Fibroblast of pulmonary artery (primary cell): ENCODE data around the gene KCNQ2.

Experiments used
- DNase-seq: peaks from one replicate; pipeline ENCODE4 v3.0.0-alpha.2; 2010; ENCODE audit warnings: low read depth
- H3K4me3 ChIP-seq: replicated peaks from 2 replicates; pipeline ENCODE4 v1.5.1; 2011; ENCODE audit warnings: low read depth, mild to moderate bottlenecking, control low read depth, low read length, moderate library complexity
- CTCF ChIP-seq: IDR thresholded peaks from 2 replicates; pipeline ENCODE4 v1.5.1; 2011; ENCODE audit warnings: mild to moderate bottlenecking, control low read depth, low read length, inconsistent platforms; ENCODE audit errors: missing control alignments

Gene KCNQ2

DNA sequence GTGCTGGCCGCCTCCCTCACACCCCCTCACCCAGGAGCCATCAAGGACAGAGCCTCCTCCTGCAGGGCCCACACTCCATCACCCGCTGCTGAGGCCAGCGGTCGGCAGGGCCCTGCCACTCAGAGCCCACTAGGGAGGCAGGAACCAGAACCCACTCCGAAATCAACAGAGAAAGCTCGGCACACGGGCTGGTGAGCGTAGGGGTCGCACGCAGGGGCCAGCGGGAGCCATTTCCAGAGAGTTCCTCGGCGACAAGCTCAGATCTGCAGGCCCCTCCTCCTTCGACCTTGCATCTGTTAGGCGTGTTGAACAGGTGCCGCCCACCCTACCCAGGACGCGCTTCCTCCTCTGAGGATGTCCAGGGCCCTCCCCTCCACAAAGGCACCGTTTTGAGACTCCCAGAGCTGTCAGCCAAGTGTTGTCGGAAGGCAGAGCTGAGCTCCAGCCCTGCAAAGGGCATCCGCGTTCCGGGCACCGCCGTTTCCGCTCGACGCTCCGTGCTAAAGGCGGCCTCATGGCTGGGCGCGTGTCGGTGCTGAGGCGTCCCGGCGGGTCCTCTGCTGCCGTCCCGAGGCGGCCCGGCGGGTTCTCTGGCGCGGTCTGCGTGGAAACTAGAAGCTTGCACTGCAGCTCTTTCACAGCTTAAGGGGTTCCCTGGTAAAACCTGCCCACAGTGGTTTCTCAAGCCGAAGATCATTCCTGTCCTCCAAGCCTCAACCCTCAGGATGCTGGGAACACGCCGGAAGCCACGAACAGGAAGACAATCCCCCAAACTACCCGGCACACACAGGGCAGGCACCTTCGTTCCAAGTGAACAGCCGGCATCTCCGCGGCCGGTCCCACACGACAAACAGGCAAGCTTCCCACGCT is 6.8 kb downstream of the KCNQ2 start:
- H3K4me3 ChIP-seq, result no peak overlapping the region
- no peak for TF ChIP-seq CTCF
- DNase-seq, result no peak

DNA sequence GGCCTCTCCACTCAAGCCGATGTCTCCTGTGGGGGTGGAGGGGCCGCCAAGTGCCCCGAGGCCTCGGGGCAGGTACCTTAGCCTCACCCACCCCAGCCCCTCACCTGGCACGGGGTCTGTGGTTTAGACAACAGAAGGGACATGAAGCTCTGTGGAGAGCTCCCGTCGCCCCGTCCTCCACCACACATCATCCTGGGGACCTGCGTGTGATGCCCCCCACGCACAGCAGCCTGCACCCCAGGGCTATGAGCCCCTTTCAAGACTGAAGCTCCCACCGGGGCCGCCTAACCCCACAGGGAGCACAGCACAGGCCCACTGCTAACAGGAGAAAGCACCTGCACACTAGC is 8.2 kb downstream of the KCNQ2 start:
- no peak for DNase-seq
- H3K4me3 ChIP-seq, result no peak overlapping the region
- no peak for TF ChIP-seq CTCF

DNA sequence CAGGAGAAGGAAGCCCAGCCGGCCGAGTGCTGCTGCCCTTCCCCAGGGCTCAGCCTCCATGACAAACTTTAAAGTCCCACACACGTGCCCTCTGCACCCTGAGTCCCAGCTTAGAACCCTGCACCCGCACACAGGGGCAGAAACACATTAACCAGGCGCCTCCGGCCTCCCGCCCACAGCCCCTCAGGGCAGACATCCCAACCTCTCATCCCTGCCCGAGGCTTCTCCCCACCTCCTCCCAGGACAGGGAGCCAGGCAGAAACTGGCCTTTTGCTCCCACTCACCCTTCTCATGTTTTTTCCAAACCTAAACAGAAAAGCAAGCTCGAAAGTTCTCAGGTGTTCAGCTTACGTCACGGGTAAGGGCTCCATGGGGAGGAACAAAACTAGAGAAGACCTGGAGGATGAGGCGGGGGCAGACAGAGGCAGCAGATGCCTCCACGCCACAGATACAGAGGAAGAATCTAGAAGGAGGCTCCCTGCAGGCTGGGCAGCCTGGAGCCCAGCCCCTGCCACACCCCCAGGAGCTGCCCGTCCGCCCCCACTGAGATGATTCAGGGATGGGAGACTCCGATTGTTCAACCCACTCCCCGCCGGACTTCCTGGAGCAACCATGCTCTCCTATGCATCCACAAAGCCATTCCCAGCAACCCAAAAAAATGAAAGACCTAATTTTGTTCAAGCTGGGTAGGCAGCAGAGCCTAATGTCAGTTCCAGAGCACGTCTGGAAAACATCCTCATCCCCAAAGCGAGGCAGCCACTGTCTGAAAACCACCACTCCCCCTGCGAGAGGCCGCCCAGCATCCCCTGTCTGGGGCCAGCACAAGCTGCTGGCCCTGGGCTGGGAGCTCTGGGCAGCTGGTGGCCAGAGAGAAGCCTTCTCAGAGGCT is 8.8 kb downstream of the KCNQ2 start:
- no peak for TF ChIP-seq CTCF
- no peak overlapping the region for H3K4me3 ChIP-seq
- no peak for DNase-seq

DNA sequence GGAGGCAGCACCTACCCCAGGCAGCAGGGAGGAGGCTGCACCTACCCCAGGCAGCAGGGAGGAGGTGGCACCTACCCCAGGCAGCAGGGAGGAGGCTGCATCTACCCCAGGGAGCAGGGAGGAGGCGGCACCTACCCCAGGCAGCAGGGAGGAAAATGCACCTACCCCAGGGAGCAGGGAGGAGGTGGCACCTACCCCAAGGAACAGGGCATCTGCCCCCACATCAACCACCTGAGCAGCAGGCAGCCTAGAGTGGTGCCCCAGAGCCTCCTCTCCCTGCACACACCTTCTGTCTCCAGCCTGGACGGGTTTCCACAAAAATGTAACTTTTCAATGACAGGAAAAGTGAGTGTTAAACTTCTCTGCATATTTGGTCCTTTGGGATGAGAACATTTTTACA is 10.2 kb downstream of the KCNQ2 start:
- no peak for TF ChIP-seq CTCF
- H3K4me3 ChIP-seq, result no peak overlapping the region

DNA sequence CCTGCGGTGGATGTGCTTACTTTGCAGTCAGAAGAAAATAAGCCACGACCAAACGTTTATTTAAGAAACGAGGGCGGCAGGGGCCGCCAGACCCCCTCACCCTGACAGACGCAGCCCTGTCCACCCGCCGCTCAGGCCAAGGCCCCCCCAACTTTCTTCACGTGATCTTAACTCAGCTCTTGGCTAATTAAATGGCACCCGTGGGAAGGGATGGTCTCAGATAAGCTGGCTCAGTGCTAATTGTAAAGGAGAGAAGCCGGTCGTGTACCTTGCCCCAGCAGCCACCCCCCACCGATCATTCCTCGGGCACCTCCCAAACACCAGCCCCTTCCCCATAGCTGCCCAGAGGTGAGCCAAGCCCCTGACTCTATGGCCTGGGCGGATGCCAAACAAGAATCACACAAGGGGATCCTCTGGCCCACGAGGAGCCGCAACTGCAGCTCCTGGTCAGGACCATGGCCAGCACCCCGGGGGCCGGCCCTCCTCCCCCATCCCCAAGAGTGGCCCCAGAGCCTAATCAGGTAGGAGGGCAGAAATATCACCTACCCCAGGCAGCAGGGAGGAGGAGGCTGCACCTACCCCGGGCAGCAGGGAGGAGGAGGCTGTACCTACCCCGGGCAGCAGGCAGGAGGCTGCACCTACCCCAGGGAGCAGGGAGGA is 11.2 kb downstream of the KCNQ2 start:
- DNase-seq, result no peak
- no peak for TF ChIP-seq CTCF
- H3K4me3 ChIP-seq, result no peak overlapping the region

More for the DNA sequence above, 10.2 kb downstream of the KCNQ2 start:
- no peak for DNase-seq

- H3K4me3 ChIP-seq, result no peak overlapping the region
- TF ChIP-seq CTCF, result no peak
- DNase-seq, result no peak
These were observed 13.4 kb downstream of the KCNQ2 start for GRCh38 chr20:63459070-63459380.
